Choroid plexus epithelial cell (primary cell): ENCODE results near the gene SYNCRIP.

ENCODE experiments used
- DNase-seq: peaks from one replicate; pipeline ENCODE4 v3.0.0-alpha.2; 2010; ENCODE audit warnings: low read depth
- H3K4me3 ChIP-seq: 2 replicates; pipeline ENCODE4 v1.5.1; 2011; ENCODE audit warnings: low read depth, mild to moderate bottlenecking, control low read depth, low read length, moderate library complexity
- CTCF ChIP-seq: conservative IDR thresholded peaks from 2 replicates; pipeline ENCODE4 v1.5.1; 2011; ENCODE audit warnings: low read depth, mild to moderate bottlenecking, control low read depth, inconsistent platforms, low read length, moderate library complexity

Gene SYNCRIP

DNA sequence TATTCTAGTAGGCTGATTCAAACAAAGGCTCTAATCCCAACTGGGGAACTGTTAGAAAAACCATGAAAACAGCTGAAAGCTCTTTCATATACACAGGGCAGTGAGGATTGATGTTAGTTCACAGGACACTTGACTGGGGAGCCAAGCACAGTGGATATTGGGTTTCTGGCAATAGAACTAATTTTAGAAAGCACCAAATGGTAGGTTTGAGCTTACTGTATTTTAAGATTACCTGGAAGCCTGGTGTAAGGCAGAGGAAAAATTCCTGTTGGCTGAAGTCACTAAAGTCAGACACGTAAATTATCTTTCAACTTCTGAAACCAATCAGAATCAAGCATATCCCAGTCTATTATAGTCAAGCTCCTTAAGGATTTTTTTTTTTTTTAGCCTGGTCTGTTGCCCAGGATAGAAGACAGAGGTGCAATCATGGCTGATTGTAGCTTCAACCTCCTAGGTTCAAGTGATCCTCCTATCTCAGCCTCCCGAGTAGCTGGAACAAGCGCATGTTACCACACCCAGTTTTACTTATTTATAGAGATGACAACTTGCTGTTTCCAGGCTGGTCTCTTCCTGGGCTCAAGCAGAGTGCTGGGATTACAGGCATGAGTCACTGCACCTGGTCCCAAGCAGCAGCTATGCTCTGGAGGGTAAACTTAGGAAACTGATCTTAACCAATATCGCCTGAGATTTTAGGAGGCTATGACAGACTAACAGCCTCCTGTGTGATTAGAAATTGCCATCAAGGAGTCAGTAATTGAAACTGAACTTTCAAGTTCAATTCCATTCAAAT, 32.5 kb upstream of the SYNCRIP start:
- peak overlapping the region; percentile 92 for H3K4me3 ChIP-seq
- peak; percentile 71 for DNase-seq
- no peak for TF ChIP-seq CTCF

DNA sequence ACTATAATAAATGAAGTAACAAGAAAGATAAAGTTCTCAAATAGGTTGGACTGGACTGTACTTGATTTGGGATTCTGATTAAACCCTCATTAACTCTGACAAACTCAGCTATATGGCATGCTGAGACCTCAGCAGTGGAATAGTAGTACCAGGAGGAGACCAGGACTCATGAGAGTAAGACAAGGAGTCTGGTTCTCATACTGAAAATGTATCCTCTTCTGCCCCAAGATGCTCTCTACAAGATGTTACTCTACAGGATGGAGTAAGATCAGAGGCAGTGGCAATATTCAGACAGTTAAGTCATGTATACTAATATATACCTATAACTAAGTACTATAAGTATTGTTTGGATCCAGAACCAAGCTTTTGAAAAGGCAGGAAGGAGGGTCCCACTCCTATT, 31.9 kb upstream of the SYNCRIP start:
- DNase-seq, result no peak
- no peak overlapping the region for H3K4me3 ChIP-seq
- TF ChIP-seq CTCF, result no peak

GRCh38 chr6:85673198-85674139, 30.8 kb upstream of the SYNCRIP start:
- no peak overlapping the region for H3K4me3 ChIP-seq
- TF ChIP-seq CTCF, result no peak
- no peak for DNase-seq

DNA sequence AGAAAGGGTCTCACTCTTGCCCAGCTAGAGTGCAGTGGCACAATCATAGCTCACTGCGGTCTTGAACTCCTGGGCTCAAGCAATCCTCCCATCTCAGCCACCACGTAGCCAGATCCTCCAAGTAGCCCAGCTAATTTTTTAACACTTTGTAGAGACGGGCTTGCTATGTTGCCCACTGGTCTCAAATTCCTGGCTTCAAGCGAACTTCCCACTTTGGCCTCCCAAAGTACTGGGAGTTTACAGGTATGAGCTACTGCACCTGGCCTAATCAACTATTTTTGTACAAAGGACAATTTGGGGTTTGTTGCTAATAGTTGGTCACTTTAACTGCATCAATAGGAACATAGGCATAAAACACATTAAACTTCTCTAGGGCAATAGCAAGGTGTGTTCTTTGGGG, 29.9 kb upstream of the SYNCRIP start:
- TF ChIP-seq CTCF, result no peak
- no peak for DNase-seq

GRCh38 chr6:85672050-85672449, 29.4 kb upstream of the SYNCRIP start:
- H3K4me3 ChIP-seq, result no peak overlapping the region
- no peak for DNase-seq
- TF ChIP-seq CTCF, result no peak

More for the DNA sequence above, 29.9 kb upstream of the SYNCRIP start:
- H3K4me3 ChIP-seq, result no peak overlapping the region

GRCh38 chr6:85670573-85670972, 27.9 kb upstream of the SYNCRIP start:
- DNase-seq, result peak; percentile 74
- no peak for TF ChIP-seq CTCF

More at GRCh38 chr6:85670573-85670972, 27.9 kb upstream of the SYNCRIP start:
- H3K4me3 ChIP-seq, result no peak overlapping the region
